Upper lobe of left lung (tissue), 6 donors: ENCODE results near the gene IGF2BP3. TPM values are rescaled to one million over a fixed set of nuclear protein-coding genes. Genes with fewer than 3 reads are reported as not detected.

Experiments used
- ATAC-seq, 2 donors: fragments of 200-7000 bp; cut with Tn5 transposase; one replicate each; pipeline ENCODE4 v1.9.1; 2022; ENCODE audit warnings: mild to moderate bottlenecking in 2 of 2, moderate library complexity in 2 of 2; ENCODE audit not compliant: low FRiP score in 2 of 2
- DNase-seq, 2 donors: peaks; one replicate each; pipeline ENCODE4 v3.0.0-alpha.2; 2019 to 2020
- H3K27ac ChIP-seq, 4 donors: fragments of 200-600 bp; sonication (generic); one replicate each; pipeline ENCODE4 v1.5.1; 2016 to 2019
- H3K27me3 ChIP-seq, 4 donors: fragments of 200-600 bp; sonication (generic); one replicate each; pipeline ENCODE4 v1.5.1; 2017 to 2019
- H3K36me3 ChIP-seq, 4 donors: fragments of 200-600 bp; sonication (generic); one replicate each; pipeline ENCODE4 v1.5.1; 2016 to 2019
- H3K4me1 ChIP-seq, 4 donors: fragments of 200-600 bp; sonication (generic); one replicate each; pipeline ENCODE4 v1.5.1; 2018 to 2019
- H3K4me3 ChIP-seq, 4 donors: fragments of 200-600 bp; sonication (generic); one replicate each; pipeline ENCODE4 v1.5.1; 2017 to 2019; ENCODE audit warnings: mild to moderate bottlenecking in 2 of 4, moderate library complexity in 1 of 4
- H3K9me3 ChIP-seq, 4 donors: fragments of 200-600 bp; sonication (generic); one replicate each; pipeline ENCODE4 v1.5.1; 2018 to 2019
- EP300 ChIP-seq, 4 donors: sonication (generic); formaldehyde crosslinking; IDR thresholded peaks; one replicate each; pipeline ENCODE4 v1.5.1; 2017; ENCODE audit warnings: antibody characterized with exemption in 4 of 4, control low read depth in 2 of 4
- POLR2A ChIP-seq, 4 donors: fragments of 450-650 bp; IDR thresholded peaks; one replicate each; pipeline ENCODE4 v1.5.1; 2016 to 2017; ENCODE audit warnings: antibody characterized with exemption in 4 of 4, mild to moderate bottlenecking in 2 of 4
- POLR2AphosphoS5 ChIP-seq, 2 donors: sonication (generic); formaldehyde crosslinking; IDR thresholded peaks; one replicate each; pipeline ENCODE4 v1.5.1; 2017; ENCODE audit warnings: antibody characterized with exemption in 2 of 2
- WGBS, 2 donors: methylation state at CpG; one replicate each; pipeline ENCODE4 v1.1.5; 2017 to 2018; 5-methylcytosine and 5-hydroxymethylcytosine counted together
- total RNA-seq, 6 donors: library from RNA; depleted of rRNA in 4 of 6; stranded (reverse); fragments of >200 nt in 4 of 6; gene quantifications; one replicate each; pipeline versions ENCODE4 v1.1.0 to v1.2.1, GENCODE V29; 2016 to 2021
- TF ChIP-seq, protein P1 (sequence below), 6 experiments: fragments of 450-650 bp in 4 of 6; fragments of 200-600 bp in 2 of 6; sonication (generic) in 2 of 6; IDR thresholded peaks; one replicate each; pipeline ENCODE4 v1.5.1; 2016 to 2019; ENCODE audit warnings: antibody characterized with exemption in 6 of 6
- donor health status: DM: no; HTN: no; CAD: no; lungs with moderate emphysema.
- donor health status: DM: no; HTN: yes; CAD: no; lungs with severe emphysema.

Gene IGF2BP3
- total RNA-seq, 6 donors from 2014 or later, result 0.91 to 1.5 (median 1.1) TPM; not detected in 2

DNA sequence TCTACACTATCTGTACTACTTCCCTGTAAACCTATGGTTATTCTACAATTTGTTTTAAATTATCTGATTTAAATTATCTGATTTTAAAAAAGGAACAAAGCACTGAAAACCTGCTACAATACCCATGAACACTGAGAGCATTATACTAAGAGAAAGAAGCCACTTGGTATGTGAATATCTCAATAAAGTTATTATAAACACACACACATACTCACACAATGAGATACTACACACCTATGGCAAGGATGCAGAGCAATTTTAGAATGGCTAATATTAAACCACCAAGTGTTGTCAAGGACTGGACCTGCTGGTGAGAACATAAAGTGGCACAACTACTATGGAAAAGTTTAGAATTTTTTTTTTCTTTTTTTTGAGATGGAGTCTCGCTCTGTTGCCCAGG lies 82.7 kb downstream of the IGF2BP3 start:
- H3K9me3 ChIP-seq, result no peaks in the 10 kb centered on the region
- H3K4me3 ChIP-seq, result no peak overlapping the region
- no peak overlapping the region for H3K27ac ChIP-seq
- no peak for DNase-seq
- no peak for ATAC-seq
- no peaks in the 10 kb centered on the region for H3K36me3 ChIP-seq
- TF ChIP-seq POLR2A (IDR thresholded peaks at IDR 0.05) (no peak), POLR2AphosphoS5 (IDR thresholded peaks at IDR 0.05) (no peak), EP300 (IDR thresholded peaks at IDR 0.05) (no peak)
- TF ChIP-seq, protein P1, sequence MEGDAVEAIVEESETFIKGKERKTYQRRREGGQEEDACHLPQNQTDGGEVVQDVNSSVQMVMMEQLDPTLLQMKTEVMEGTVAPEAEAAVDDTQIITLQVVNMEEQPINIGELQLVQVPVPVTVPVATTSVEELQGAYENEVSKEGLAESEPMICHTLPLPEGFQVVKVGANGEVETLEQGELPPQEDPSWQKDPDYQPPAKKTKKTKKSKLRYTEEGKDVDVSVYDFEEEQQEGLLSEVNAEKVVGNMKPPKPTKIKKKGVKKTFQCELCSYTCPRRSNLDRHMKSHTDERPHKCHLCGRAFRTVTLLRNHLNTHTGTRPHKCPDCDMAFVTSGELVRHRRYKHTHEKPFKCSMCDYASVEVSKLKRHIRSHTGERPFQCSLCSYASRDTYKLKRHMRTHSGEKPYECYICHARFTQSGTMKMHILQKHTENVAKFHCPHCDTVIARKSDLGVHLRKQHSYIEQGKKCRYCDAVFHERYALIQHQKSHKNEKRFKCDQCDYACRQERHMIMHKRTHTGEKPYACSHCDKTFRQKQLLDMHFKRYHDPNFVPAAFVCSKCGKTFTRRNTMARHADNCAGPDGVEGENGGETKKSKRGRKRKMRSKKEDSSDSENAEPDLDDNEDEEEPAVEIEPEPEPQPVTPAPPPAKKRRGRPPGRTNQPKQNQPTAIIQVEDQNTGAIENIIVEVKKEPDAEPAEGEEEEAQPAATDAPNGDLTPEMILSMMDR (IDR thresholded peaks at IDR 0.05), result no peak
- no peaks in the 10 kb centered on the region for H3K27me3 ChIP-seq
- H3K4me1 ChIP-seq, result no peaks in the 10 kb centered on the region
- 87 to 94% methylated on average over 1 of the region's 1 CpG for WGBS, 2 donors

- Histone ChIP-seq H3K9me3 (no peaks in the 10 kb centered on the region), H3K27ac (no peak overlapping the region), H3K36me3 (no peaks in the 10 kb centered on the region), H3K27me3 (no peaks in the 10 kb centered on the region), H3K4me3 (no peak overlapping the region), H3K4me1 (no peaks in the 10 kb centered on the region)
- WGBS, 2 donors, result 91 to 97% methylated on average over 1 of the region's 1 CpG
- no peak for DNase-seq
- ATAC-seq, result no peak
- TF ChIP-seq EP300 (IDR thresholded peaks at IDR 0.05), result no peak
- no peak for TF ChIP-seq POLR2AphosphoS5 (IDR thresholded peaks at IDR 0.05)
- TF ChIP-seq, protein P1 (IDR thresholded peaks at IDR 0.05), result no peak
- TF ChIP-seq POLR2A (IDR thresholded peaks at IDR 0.05), result no peak
Measured at GRCh38 chr7:23385140-23385539, 85.2 kb downstream of the IGF2BP3 start.

- no peak overlapping the region for H3K27ac ChIP-seq
- 67 to 76% methylated on average over 2 of the region's 2 CpGs for WGBS, 2 donors
- H3K27me3 ChIP-seq, result no peaks in the 10 kb centered on the region
- no peaks in the 10 kb centered on the region for H3K9me3 ChIP-seq
- no peaks in the 10 kb centered on the region for H3K36me3 ChIP-seq
- no peak for ATAC-seq
- no peaks in the 10 kb centered on the region for H3K4me1 ChIP-seq
- H3K4me3 ChIP-seq, result no peak overlapping the region
- TF ChIP-seq, protein P1 (IDR thresholded peaks at IDR 0.05), result no peak
- TF ChIP-seq POLR2AphosphoS5 (IDR thresholded peaks at IDR 0.05) (no peak), EP300 (IDR thresholded peaks at IDR 0.05) (no peak), POLR2A (IDR thresholded peaks at IDR 0.05) (no peak)
- DNase-seq, result no peak
Measured at GRCh38 chr7:23383225-23383624, 87.1 kb downstream of the IGF2BP3 start.

- H3K27me3 ChIP-seq, result no peaks in the 10 kb centered on the region
- H3K4me3 ChIP-seq, result no peak overlapping the region
- no peak for ATAC-seq
- H3K36me3 ChIP-seq, result no peaks in the 10 kb centered on the region
- H3K4me1 ChIP-seq, result no peaks in the 10 kb centered on the region
- DNase-seq, result no peak
- no peaks in the 10 kb centered on the region for H3K9me3 ChIP-seq
- TF ChIP-seq, protein P1 (IDR thresholded peaks at IDR 0.05), result no peak
- WGBS, 2 donors, result 97 to 100% methylated on average over 3 of the region's 3 CpGs
- H3K27ac ChIP-seq, result no peak overlapping the region
Measured at GRCh38 chr7:23380961-23381360, 89.3 kb downstream of the IGF2BP3 start.

DNA sequence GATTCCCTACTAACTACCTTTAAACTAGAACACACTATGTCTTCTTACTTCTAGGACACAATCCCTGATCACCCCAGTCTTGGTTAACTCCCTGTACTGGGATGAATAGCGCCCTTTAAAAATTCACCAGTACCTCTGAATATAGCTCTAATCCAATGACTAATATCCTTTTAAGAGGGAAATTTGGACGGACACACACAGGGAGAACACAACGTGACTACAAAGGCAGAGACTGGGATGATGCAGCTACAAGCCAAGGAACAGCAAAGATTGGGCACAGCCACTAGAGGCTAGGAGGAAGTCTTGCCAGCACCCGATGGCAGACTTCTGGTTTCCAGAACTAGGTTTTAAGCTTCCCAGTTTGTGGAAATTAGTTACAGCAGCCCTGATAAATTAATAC lies 89.7 kb downstream of the IGF2BP3 start:
- Histone ChIP-seq H3K27me3 (no peaks in the 10 kb centered on the region), H3K9me3 (no peaks in the 10 kb centered on the region), H3K4me3 (no peak overlapping the region), H3K4me1 (no peaks in the 10 kb centered on the region), H3K36me3 (no peaks in the 10 kb centered on the region), H3K27ac (no peak overlapping the region)
- 79 to 91% methylated on average over 4 of the region's 4 CpGs for WGBS, 2 donors
- DNase-seq (no peak), ATAC-seq (no peak)
- TF ChIP-seq EP300 (IDR thresholded peaks at IDR 0.05) (no peak), POLR2AphosphoS5 (IDR thresholded peaks at IDR 0.05) (no peak), POLR2A (IDR thresholded peaks at IDR 0.05) (no peak)
- TF ChIP-seq, protein P1 (IDR thresholded peaks at IDR 0.05), result no peak
